CD4-positive, alpha-beta T cell (primary cell): Measurements from ENCODE around the gene NPNT. TPM values are rescaled to one million over a fixed set of nuclear protein-coding genes. Genes with fewer than 3 reads are reported as not detected.
"Not testable (repeated sequence)": the region's sequence is repeated elsewhere in the genome, so short reads cannot be mapped to it uniquely, and the experiment has no call there.

Experiments used
- ATAC-seq: fragments of 200-7000 bp; cut with Tn5 transposase; one replicate; pipeline ENCODE4 v1.10.0; 2022; ENCODE audit warnings: mild to moderate bottlenecking; ENCODE audit not compliant: poor library complexity
- CTCF ChIA-PET: fragments of 350-600 bp; sonication (Branson Sonifier 250); formaldehyde crosslinking; loops from one replicate; lab custom pipeline; 2021; ENCODE audit warnings: antibody characterized with exemption, inconsistent platforms; lab: Charles Lee
- POLR2A ChIA-PET: fragments of 350-600 bp; sonication (Branson Sonifier 250); formaldehyde crosslinking; loops from one replicate; lab custom pipeline; 2021; ENCODE audit warnings: antibody characterized with exemption, inconsistent platforms; lab: Charles Lee
- DNase-seq, 14 experiments: peaks; one replicate each; pipeline ENCODE4 v3.0.0-alpha.2; 2013 to 2020; ENCODE audit warnings: mixed read lengths in 2 of 14
- H3K27ac ChIP-seq, 2 donors: one replicate each; pipeline versions ENCODE4 v1.5.1 to v1.7.0; 2013; ENCODE audit warnings: low read length in 2 of 2, low read depth in 1 of 2, mild to moderate bottlenecking in 1 of 2
- H3K27me3 ChIP-seq, 2 experiments: 1 replicate in 1 of 2; 2 replicates in 1 of 2; pipeline versions ENCODE4 v1.6.1 to v1.7.0; 2013; ENCODE audit warnings: low read length in 2 of 2, control low read depth in 1 of 2, mild to moderate bottlenecking in 1 of 2, moderate library complexity in 1 of 2; ENCODE audit not compliant: insufficient read depth in 2 of 2, control insufficient read depth in 1 of 2
- H3K36me3 ChIP-seq: one replicate; pipeline ENCODE4 v1.6.1; 2013; ENCODE audit warnings: low read length, control low read depth; ENCODE audit not compliant: insufficient read depth
- H3K4me1 ChIP-seq: one replicate; pipeline ENCODE4 v1.6.1; 2013; ENCODE audit warnings: low read length, control low read depth; ENCODE audit not compliant: insufficient read depth
- H3K4me3 ChIP-seq: one replicate; pipeline ENCODE4 v1.5.1; 2013; ENCODE audit warnings: mild to moderate bottlenecking, low read length, moderate library complexity
- H3K9me3 ChIP-seq, 2 experiments: 1 replicate in 1 of 2; 2 replicates in 1 of 2; pipeline versions ENCODE4 v1.6.1 to v1.7.0; 2013; ENCODE audit warnings: low read length in 2 of 2, mild to moderate bottlenecking in 2 of 2, control low read depth in 1 of 2, moderate library complexity in 1 of 2; ENCODE audit not compliant: control insufficient read depth in 1 of 2, insufficient read depth in 1 of 2
- H3K27ac Mint-ChIP-seq: one replicate; pipeline ENCODE4 v1.8.0; 2020; ENCODE audit warnings: mixed read lengths
- H3K27me3 Mint-ChIP-seq: one replicate; pipeline ENCODE4 v1.8.0; 2021; ENCODE audit warnings: mixed read lengths
- H3K36me3 Mint-ChIP-seq: one replicate; pipeline ENCODE4 v1.8.0; 2021; ENCODE audit warnings: low read depth, mixed read lengths
- H3K4me1 Mint-ChIP-seq: one replicate; pipeline ENCODE4 v1.8.0; 2021; ENCODE audit warnings: low read depth, mixed read lengths
- H3K4me3 Mint-ChIP-seq: one replicate; pipeline ENCODE4 v1.8.0; 2020; ENCODE audit warnings: mild to moderate bottlenecking, mixed read lengths
- H3K9me3 Mint-ChIP-seq: one replicate; pipeline ENCODE4 v1.8.0; 2020; ENCODE audit warnings: mixed read lengths
- CTCF ChIP-seq: fragments of 200-600 bp; IDR thresholded peaks from one replicate; pipeline ENCODE4 v1.8.0; 2022; ENCODE audit warnings: antibody characterized with exemption, mild to moderate bottlenecking
- intact Hi-C, 2 experiments: fragments of 100-400 bp; cut with DNase I in 1 of 2; cut with micrococcal nuclease in 1 of 2; formaldehyde crosslinking; loops; one replicate each; pipeline versions ENCODE4 v1.15.1 to v1.9.0; 2023 to 2025; cut with DNase I, micrococcal nuclease
- polyA plus RNA-seq, 2 donors: library from polyadenylated mRNA; unstranded; fragments of 120-200 nt; gene quantifications; one replicate each; pipeline ENCODE4 v1.2.1, GENCODE V29; 2013
- total RNA-seq, 174 experiments: library from RNA in 2 of 174; stranded (reverse) in 2 of 174; gene quantifications; one replicate each; pipeline ENCODE4 v1.2.3 and lab custom pipeline; 2021 to 2026

NPNT gene
- not detected for total RNA-seq
- polyA plus RNA-seq (2013, experiment 1 of 2), result not detected
- polyA plus RNA-seq (2013, experiment 2 of 2), result 3.5 TPM
- total RNA-seq (lab: John Stamatoyannopoulos, UW), result 0 to 0.20 (median 0) reads per million in 172 experiments

- no peak for TF ChIP-seq CTCF
- no peak within 1 kb of the TSS for H3K27ac Mint-ChIP-seq
- Histone ChIP-seq H3K27ac (no peak within 1 kb of the TSS), H3K27me3 (peaks cover 28 to 69% of the 10 kb centered on the region in 2 experiments), H3K9me3 (peaks cover 0 to 11% of the 10 kb centered on the region in 2 experiments), H3K4me3 (no peak within 1 kb of the TSS), H3K36me3 (no peaks in the 10 kb centered on the region), H3K4me1 (no peaks in the 10 kb centered on the region)
- H3K4me3 Mint-ChIP-seq, result no peak within 1 kb of the TSS
- no peaks in the 10 kb centered on the region for H3K4me1 Mint-ChIP-seq
- no peaks in the 10 kb centered on the region for H3K36me3 Mint-ChIP-seq
- ChIA-PET CTCF (no interaction called here), POLR2A (no interaction called here)
- peaks cover 82% of the 10 kb centered on the region for H3K27me3 Mint-ChIP-seq
- ATAC-seq (no peak), DNase-seq (no peak)
- H3K9me3 Mint-ChIP-seq, result no peaks in the 10 kb centered on the region
- intact Hi-C loops, result no loop called here
Measured at GRCh38 chr4:105894660-105895582, at the start of gene NPNT. Gene NPNT (plus strand): TSS chr4:105895471. CDS start chr4:105895653, 182 bp downstream.

- ChIA-PET CTCF (no interaction called here), POLR2A (no interaction called here)
Measured at GRCh38 chr4:105845559-105845958, 49.7 kb upstream of the NPNT start.

GRCh38 chr4:105848359-105848758 lies 46.9 kb upstream of the NPNT start:
- H3K9me3 Mint-ChIP-seq, H3K4me1 Mint-ChIP-seq, H3K27me3 ChIP-seq, H3K9me3 ChIP-seq, CTCF ChIA-PET, H3K4me1 ChIP-seq, H3K27ac Mint-ChIP-seq, H3K27me3 Mint-ChIP-seq, POLR2A ChIA-PET, intact Hi-C loops, DNase-seq, H3K27ac ChIP-seq, H3K4me3 ChIP-seq, H3K4me3 Mint-ChIP-seq, ATAC-seq, H3K36me3 ChIP-seq: not testable (repeated sequence)
- H3K36me3 Mint-ChIP-seq, result peaks cover 19% of the 10 kb centered on the region

More at GRCh38 chr4:105845559-105845958, 49.7 kb upstream of the NPNT start:
- H3K4me3 ChIP-seq, result no peak overlapping the region
- no peak for DNase-seq
- no peak for ATAC-seq
- Mint-ChIP-seq H3K27me3 (no peaks in the 10 kb centered on the region), H3K36me3 (peaks cover 18% of the 10 kb centered on the region), H3K27ac (no peak overlapping the region), H3K4me1 (no peaks in the 10 kb centered on the region), H3K9me3 (no peaks in the 10 kb centered on the region), H3K4me3 (no peak overlapping the region)
- no peaks in the 10 kb centered on the region for H3K4me1 ChIP-seq
- intact Hi-C loops, result no loop called here
- H3K27ac ChIP-seq, result no peak overlapping the region
- no peak for TF ChIP-seq CTCF
- no peaks in the 10 kb centered on the region for H3K27me3 ChIP-seq
- no peaks in the 10 kb centered on the region for H3K9me3 ChIP-seq
- H3K36me3 ChIP-seq, result no peaks in the 10 kb centered on the region
